ENCODE measurements around the gene AFAP1.

AFAP1 gene

DNA sequence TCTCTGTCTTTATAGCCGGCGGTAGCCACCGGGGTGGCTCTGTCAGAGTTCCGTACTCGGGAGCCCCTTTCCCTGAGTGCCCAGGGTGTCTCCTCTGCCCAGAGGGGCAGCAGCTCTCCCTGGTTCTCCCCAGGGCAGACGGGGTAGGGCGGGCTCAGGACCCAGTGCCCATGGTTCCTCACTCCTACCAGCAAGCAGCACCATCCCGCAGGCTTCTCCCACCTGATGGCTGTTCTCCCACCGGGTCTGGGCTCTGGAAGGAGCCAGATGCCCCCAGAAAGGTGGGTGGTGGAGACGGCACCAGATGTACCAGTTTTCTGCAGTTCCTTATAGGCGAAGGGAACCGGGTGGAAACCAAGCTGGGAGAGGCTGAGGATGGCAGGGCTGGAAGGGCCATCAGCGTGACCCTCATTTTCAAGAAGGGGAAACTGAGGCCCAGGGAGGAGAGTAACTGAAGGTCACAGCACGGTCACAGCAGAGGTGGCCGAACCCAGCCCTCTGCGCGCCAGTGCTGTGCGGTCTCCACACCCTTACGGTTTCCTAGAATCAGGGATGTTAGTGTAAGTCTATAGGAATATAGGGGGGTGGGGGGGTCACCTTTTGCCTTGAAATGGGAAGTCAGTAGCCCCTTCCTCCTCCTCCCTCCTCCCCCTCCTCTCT is 198.7 kb downstream of the AFAP1 start:
- Histone ChIP-seq H3K9me3 (ENCODE audit: control insufficient read depth in 2 of 2, low read length in 2 of 2) (peaks cover 0 to 3% of the 10 kb centered on the region in 2 donors), H3K4me3 (ENCODE audit: low read length in 2 of 2) (no peak overlapping the region), H3K4me1 (ENCODE audit: control insufficient read depth, insufficient read depth, low read length) (peaks cover 4% of the 10 kb centered on the region), H3K36me3 (ENCODE audit: control insufficient read depth in 2 of 2, insufficient read depth in 2 of 2, low read length in 2 of 2) (no peaks in the 10 kb centered on the region), H3K27ac (ENCODE audit: low read length) (no peak overlapping the region), H3K9ac (ENCODE audit: low read length in 2 of 2) (no peak overlapping the region), H3K27me3 (ENCODE audit: control insufficient read depth in 1 of 2, insufficient read depth in 2 of 2, low read length in 2 of 2) (no peaks in the 10 kb centered on the region)

DNA sequence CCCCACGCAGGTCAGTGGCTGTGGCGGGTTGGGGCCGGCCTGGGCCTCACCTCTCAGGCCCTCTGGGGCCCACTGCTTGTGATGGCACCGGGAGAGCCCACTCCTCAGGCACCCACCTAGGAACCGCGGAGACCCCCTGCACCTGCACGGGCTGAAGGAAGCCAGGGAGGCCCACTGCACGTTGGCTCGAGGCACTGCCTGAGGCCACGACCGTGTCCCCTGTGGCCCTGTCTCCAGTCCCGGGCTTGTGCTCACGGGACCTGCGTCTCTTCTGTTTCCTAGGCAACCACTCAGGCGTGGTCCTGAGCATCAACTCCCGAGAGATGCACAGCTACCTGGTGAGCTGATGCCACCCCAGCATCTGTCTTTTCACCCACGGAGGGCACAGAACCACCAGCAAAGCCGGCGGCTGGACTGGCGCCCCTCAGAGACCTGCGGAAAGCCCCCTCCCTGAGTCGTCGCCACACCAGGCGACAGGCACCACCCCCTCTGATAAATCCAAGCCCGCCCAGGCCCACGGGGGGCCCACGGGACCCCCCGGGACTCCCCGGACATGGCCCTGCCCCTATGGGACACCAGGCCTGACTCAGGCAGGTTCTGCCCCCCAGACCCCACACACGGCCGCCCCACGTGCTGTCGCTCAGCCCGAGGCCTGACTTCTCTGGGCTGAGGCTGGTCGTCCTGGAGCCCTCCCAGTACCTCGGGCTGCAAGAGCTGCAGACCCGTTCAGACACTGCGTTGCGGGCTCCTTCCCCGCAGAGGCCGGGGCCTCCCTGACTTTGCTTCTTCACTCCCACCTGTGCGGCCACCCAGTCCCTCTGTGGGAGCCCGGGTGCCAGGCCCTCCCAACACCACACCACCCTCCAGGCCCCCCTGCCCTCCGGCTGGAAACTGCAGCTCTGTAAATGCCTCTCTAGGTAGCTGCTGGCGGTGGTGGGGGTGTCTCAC is 199.5 kb downstream of the AFAP1 start:
- Histone ChIP-seq H3K4me3 (ENCODE audit: low read length in 2 of 2) (no peak overlapping the region), H3K27me3 (ENCODE audit: control insufficient read depth in 1 of 2, insufficient read depth in 2 of 2, low read length in 2 of 2) (no peaks in the 10 kb centered on the region), H3K27ac (ENCODE audit: low read length) (no peak overlapping the region), H3K36me3 (ENCODE audit: control insufficient read depth in 2 of 2, insufficient read depth in 2 of 2, low read length in 2 of 2) (no peaks in the 10 kb centered on the region), H3K4me1 (ENCODE audit: control insufficient read depth, insufficient read depth, low read length) (peaks cover 4% of the 10 kb centered on the region), H3K9me3 (ENCODE audit: control insufficient read depth in 2 of 2, low read length in 2 of 2) (peaks cover 0 to 3% of the 10 kb centered on the region in 2 donors), H3K9ac (ENCODE audit: low read length in 2 of 2) (no peak overlapping the region)

DNA sequence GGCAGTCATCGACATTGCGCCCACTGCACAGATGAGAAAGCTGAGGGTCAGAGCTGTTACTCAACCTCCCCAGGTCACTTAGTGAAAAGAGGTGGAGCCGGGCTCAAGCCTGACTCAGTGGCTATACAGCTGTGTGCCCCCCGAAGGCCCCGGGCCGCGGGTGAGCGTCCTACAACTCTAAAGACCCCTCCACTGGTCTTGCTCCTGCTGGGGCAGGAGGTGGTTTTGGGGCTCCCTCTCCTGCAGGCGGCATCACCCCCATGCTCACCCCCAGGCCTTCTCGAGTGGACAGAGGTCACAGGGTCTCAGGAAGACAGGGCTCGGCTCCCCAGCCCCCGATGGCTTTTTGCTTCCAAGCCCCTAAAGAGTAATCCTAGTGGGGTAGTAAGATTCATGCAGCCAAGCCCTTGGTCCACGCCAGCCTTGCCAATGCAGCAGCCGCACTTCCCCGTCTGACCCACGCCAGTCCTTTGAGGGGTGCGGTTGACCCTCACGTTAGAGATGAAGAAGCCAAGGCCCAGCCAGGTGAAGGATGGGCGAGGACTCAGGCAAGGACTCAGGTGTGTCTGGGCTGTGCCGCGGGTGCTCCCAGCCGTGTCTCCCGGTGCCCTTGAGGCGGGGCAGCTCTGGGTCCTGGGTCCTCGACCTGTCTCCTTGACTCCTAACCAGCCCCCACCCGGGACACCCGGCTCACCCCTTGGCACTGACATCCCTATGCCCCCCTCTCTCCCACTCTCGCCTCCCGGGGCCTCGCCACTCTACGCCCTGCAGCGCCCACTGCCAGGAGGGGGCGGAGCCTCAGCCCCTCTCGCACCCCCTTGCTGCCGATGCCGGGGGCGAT is 200.4 kb downstream of the AFAP1 start:
- Histone ChIP-seq H3K9ac (ENCODE audit: low read length in 2 of 2) (no peak overlapping the region), H3K27me3 (ENCODE audit: control insufficient read depth in 1 of 2, insufficient read depth in 2 of 2, low read length in 2 of 2) (no peaks in the 10 kb centered on the region), H3K9me3 (ENCODE audit: control insufficient read depth in 2 of 2, low read length in 2 of 2) (peaks cover 0 to 3% of the 10 kb centered on the region in 2 donors), H3K4me1 (ENCODE audit: control insufficient read depth, insufficient read depth, low read length) (peaks cover 4% of the 10 kb centered on the region), H3K27ac (ENCODE audit: low read length) (no peak overlapping the region), H3K36me3 (ENCODE audit: control insufficient read depth in 2 of 2, insufficient read depth in 2 of 2, low read length in 2 of 2) (no peaks in the 10 kb centered on the region), H3K4me3 (ENCODE audit: low read length in 2 of 2) (no peak overlapping the region)

DNA sequence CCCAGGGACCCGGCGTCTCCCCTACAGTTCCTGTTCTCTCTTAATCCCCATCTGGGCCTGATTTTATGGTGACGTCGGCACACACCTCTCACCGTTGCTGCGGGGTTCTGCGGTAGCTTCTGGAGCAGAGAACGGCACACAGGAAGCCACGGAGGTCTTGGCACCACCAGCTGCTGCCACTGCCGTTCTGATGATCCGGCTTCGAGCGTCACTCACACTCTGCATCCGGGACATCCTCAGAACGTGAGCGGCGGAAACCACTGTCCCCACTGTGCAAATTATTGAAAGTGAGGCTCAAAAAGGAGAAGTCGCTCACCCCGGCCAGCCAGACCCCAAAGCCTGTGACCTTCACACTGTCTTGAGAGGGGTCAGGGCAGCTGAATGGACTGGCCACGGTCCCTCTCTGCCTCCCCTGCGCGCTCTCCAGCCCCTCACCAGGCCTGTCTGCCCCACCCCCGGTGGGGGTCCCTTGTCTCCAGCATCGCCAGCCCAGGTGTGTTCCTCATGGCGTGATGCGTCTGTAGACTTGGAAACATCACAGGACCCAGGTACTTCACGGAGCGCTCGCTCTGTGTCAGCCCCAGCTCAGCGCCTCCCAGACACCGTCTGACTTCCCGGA is 201.1 kb downstream of the AFAP1 start:
- Histone ChIP-seq H3K9me3 (ENCODE audit: control insufficient read depth in 2 of 2, low read length in 2 of 2) (peaks cover 0 to 3% of the 10 kb centered on the region in 2 donors), H3K27ac (ENCODE audit: low read length) (no peak overlapping the region), H3K27me3 (ENCODE audit: control insufficient read depth in 1 of 2, insufficient read depth in 2 of 2, low read length in 2 of 2) (no peaks in the 10 kb centered on the region), H3K4me3 (ENCODE audit: low read length in 2 of 2) (no peak overlapping the region), H3K9ac (ENCODE audit: low read length in 2 of 2) (no peak overlapping the region), H3K36me3 (ENCODE audit: control insufficient read depth in 2 of 2, insufficient read depth in 2 of 2, low read length in 2 of 2) (no peaks in the 10 kb centered on the region), H3K4me1 (ENCODE audit: control insufficient read depth, insufficient read depth, low read length) (no peaks in the 10 kb centered on the region)

DNA sequence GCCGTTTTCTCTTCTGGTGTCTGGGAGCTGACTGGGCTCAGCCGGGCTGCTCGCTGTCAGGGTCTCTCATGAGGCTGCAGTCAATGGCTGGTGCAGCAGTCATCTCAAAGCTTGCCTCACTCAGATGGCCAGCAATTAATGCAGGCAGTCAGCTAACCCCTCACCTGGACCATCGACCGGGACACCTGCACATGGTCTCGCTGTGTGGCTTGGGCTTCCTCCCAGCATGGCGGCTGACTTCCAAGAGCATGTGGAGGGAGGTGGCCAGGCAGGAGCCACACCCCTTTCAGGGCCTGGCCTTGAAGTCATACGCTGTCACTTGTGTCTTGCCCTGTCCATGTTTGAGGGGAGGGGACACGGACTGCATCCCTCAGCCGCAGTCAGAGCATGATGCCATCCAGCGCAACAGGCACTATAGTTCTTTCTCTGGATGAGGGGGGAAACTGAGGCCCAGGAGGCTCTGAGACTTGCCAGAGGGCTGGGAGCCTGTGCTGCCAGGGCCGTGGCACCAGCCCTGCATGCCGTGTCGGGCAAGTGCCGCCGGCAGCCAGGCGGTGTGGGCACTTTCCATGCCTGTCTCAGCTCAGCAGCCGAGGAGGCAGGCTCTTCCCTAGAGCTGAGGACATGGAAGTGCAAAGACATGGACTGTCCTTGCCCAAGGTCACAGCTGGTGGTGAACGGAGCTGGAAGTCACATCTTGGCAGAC is 201.8 kb downstream of the AFAP1 start:
- no peak overlapping the region for H3K27ac ChIP-seq (ENCODE audit: low read length)
- no peaks in the 10 kb centered on the region for H3K36me3 ChIP-seq (ENCODE audit: control insufficient read depth in 2 of 2, insufficient read depth in 2 of 2, low read length in 2 of 2)
- H3K9ac ChIP-seq (ENCODE audit: low read length in 2 of 2) = no peak overlapping the region
- no peaks in the 10 kb centered on the region for H3K27me3 ChIP-seq (ENCODE audit: control insufficient read depth in 1 of 2, insufficient read depth in 2 of 2, low read length in 2 of 2)
- H3K4me1 ChIP-seq (ENCODE audit: control insufficient read depth, insufficient read depth, low read length) = no peaks in the 10 kb centered on the region
- H3K9me3 ChIP-seq (ENCODE audit: control insufficient read depth in 2 of 2, low read length in 2 of 2) = peaks cover 0 to 3% of the 10 kb centered on the region in 2 donors
- H3K4me3 ChIP-seq (ENCODE audit: low read length in 2 of 2) = no peak overlapping the region

DNA sequence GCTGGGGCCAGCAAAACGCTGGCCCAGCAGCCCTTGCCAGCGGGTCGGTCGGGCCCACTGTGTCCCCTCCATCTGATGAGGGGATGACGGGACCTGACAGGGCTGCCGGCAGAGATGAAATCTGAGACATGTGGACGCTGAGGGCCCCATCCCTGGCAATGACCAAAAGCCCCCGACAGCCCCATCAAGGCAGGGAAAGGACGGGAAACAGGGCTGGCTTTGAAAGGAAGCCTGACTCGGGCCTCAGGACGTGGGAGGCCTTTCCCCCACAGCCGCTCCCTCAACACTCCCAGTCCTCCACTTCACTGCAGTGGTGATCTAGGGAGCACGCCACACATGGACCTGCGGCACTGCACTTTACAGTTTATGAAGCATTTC is 202.4 kb downstream of the AFAP1 start:
- H3K9ac ChIP-seq (ENCODE audit: low read length in 2 of 2) = no peak overlapping the region
- H3K27ac ChIP-seq (ENCODE audit: low read length) = no peak overlapping the region
- no peaks in the 10 kb centered on the region for H3K27me3 ChIP-seq (ENCODE audit: control insufficient read depth in 1 of 2, insufficient read depth in 2 of 2, low read length in 2 of 2)
- H3K4me3 ChIP-seq (ENCODE audit: low read length in 2 of 2) = no peak overlapping the region
- no peaks in the 10 kb centered on the region for H3K36me3 ChIP-seq (ENCODE audit: control insufficient read depth in 2 of 2, insufficient read depth in 2 of 2, low read length in 2 of 2)
- no peaks in the 10 kb centered on the region for H3K4me1 ChIP-seq (ENCODE audit: control insufficient read depth, insufficient read depth, low read length)
- H3K9me3 ChIP-seq (ENCODE audit: control insufficient read depth in 2 of 2, low read length in 2 of 2) = peaks cover 0 to 3% of the 10 kb centered on the region in 2 donors

DNA sequence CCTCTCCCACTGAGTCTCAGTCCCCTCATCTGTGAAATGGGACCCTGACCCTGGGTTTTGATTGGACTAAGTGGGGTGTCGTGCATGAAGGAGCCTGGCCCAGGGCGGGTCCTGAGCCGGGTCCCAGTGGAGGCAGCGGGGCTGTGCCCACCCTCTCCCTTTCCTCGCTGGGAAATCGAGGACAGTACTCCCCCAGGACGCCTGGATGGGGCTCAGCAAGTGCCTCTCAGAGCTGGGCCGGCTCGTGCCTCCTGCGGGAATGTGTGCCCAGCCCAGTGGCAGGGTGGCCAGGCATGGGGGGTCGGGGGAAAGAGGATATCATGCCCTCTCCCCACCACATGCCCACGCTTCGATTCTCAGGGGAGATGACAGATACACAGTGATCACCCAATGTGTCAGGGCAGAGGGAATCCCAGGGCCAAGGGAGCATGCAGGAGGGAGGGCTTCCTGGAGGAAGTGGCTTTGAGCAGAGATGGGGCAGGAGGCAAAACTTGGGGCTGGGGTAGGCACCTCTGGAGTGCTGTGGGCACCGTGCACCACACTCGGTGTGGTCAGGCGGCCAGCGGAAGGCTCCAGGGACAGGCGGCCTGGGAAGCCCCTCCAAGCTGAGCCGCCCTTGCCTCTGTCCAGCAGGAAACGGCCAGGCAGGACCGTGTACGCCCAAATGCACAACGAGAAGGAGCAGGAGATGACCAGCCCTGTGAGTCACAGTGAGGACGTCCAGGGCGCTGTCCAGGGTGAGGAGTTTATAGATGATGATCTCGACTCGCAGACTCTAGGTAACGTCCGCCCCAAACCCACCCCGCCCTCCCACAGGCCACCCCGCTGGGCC is 203.0 kb downstream of the AFAP1 start:
- Histone ChIP-seq H3K4me3 (ENCODE audit: low read length in 2 of 2) (no peak overlapping the region), H3K9ac (ENCODE audit: low read length in 2 of 2) (no peak overlapping the region), H3K4me1 (ENCODE audit: control insufficient read depth, insufficient read depth, low read length) (no peaks in the 10 kb centered on the region), H3K27me3 (ENCODE audit: control insufficient read depth in 1 of 2, insufficient read depth in 2 of 2, low read length in 2 of 2) (no peaks in the 10 kb centered on the region), H3K27ac (ENCODE audit: low read length) (no peak overlapping the region), H3K9me3 (ENCODE audit: control insufficient read depth in 2 of 2, low read length in 2 of 2) (peaks cover 0 to 3% of the 10 kb centered on the region in 2 donors), H3K36me3 (ENCODE audit: control insufficient read depth in 2 of 2, insufficient read depth in 2 of 2, low read length in 2 of 2) (no peaks in the 10 kb centered on the region)

DNA sequence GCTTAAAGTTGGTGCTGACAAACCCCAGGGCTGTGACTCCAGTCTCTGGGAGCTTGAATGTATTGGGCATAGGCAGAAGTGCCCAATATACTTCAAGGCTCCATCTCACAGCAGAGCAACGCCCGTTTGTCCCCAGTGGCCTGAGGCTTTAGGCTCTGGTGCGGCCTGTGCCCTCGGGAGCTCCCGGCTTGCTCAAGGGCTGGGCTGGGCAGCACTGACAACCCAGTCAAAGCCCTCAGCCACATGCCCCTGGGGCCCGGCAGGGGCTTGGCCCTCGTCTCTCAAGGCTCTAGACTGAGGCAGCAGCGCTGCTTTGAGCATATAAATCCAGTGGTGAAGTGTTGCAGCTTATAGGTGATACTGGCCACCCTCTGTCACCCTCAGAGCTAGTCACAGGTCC is 203.7 kb downstream of the AFAP1 start:
- Histone ChIP-seq H3K27me3 (ENCODE audit: control insufficient read depth in 1 of 2, insufficient read depth in 2 of 2, low read length in 2 of 2) (no peaks in the 10 kb centered on the region), H3K36me3 (ENCODE audit: control insufficient read depth in 2 of 2, insufficient read depth in 2 of 2, low read length in 2 of 2) (no peaks in the 10 kb centered on the region), H3K9ac (ENCODE audit: low read length in 2 of 2) (no peak overlapping the region), H3K4me3 (ENCODE audit: low read length in 2 of 2) (no peak overlapping the region), H3K27ac (ENCODE audit: low read length) (no peak overlapping the region), H3K4me1 (ENCODE audit: control insufficient read depth, insufficient read depth, low read length) (no peaks in the 10 kb centered on the region), H3K9me3 (ENCODE audit: control insufficient read depth in 2 of 2, low read length in 2 of 2) (peaks cover 0 to 3% of the 10 kb centered on the region in 2 donors)

DNA sequence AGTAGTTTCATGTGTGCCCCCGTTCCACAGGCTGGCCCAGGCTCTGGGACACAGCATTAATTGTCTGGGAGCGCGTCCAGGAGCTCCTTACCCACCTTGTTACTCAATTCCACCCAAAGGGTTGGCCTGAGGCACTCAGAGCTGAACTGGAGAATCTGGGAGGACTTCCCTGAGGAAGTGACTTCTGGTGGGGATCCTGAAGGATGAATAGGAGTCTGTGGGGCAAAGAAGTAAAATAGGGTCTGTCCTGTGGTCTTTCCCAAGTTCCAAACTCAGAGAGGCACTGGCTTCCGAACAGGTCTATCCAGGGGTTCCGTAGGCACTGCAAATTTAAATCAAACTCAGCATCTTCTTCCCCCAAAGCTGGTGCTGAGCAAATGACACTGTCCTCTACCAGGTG is 204.3 kb downstream of the AFAP1 start:
- H3K27ac ChIP-seq (ENCODE audit: low read length) = no peak overlapping the region
- H3K4me1 ChIP-seq (ENCODE audit: control insufficient read depth, insufficient read depth, low read length) = no peaks in the 10 kb centered on the region
- H3K36me3 ChIP-seq (ENCODE audit: control insufficient read depth in 2 of 2, insufficient read depth in 2 of 2, low read length in 2 of 2) = no peaks in the 10 kb centered on the region
- H3K9ac ChIP-seq (ENCODE audit: low read length in 2 of 2) = no peak overlapping the region
- peaks cover 0 to 3% of the 10 kb centered on the region in 2 donors for H3K9me3 ChIP-seq (ENCODE audit: control insufficient read depth in 2 of 2, low read length in 2 of 2)
- no peak overlapping the region for H3K4me3 ChIP-seq (ENCODE audit: low read length in 2 of 2)
- no peaks in the 10 kb centered on the region for H3K27me3 ChIP-seq (ENCODE audit: control insufficient read depth in 1 of 2, insufficient read depth in 2 of 2, low read length in 2 of 2)
